A549 (cell line): Measurements from ENCODE around the gene RAPGEF2. TPM values are rescaled to one million over a fixed set of nuclear protein-coding genes. Genes with fewer than 3 reads are reported as not detected.

ENCODE experiments used
- ATAC-seq, 2 experiments: fragments of 200-7000 bp in 1 of 2; fragments of >200 bp in 1 of 2; cut with Nextera tagmentation in 1 of 2; cut with Tn5 transposase in 1 of 2; 3 replicates each; pipeline versions ENCODE4 v1.8.0 to v1.9.1; 2018 to 2020; ENCODE audit warnings: mild to moderate bottlenecking in 1 of 2, moderate library complexity in 1 of 2
- CTCF ChIA-PET: fragments of 300-600 bp; sonication (Branson Sonifier 250); formaldehyde crosslinking; extraction: SDS; loops from one replicate; lab custom pipeline; 2021; ENCODE audit warnings: antibody characterized with exemption, inconsistent platforms; lab: Yijun Ruan, JAX
- POLR2A ChIA-PET: fragments of 350-600 bp; formaldehyde crosslinking; extraction: SDS; loops from one replicate; lab custom pipeline; 2021; ENCODE audit warnings: antibody characterized with exemption, inconsistent platforms; lab: Yijun Ruan, JAX
- DNase-seq, 2 experiments: peaks; one replicate each; pipeline versions ENCODE4 v3.0.0 to v3.0.0-alpha.2; 2011 to 2016; ENCODE audit warnings: low read depth in 1 of 2, low spot score in 1 of 2
- FAIRE-seq: peaks from 2 replicates; lab custom pipeline; 2011; peaks lifted over from hg19 to GRCh38; lab: Jason Lieb, UNC
- H3K27ac ChIP-seq, 2 experiments: fragments of >200 bp; sonication (Bioruptor Twin); formaldehyde crosslinking; 3 replicates each; pipeline ENCODE4 v1.5.1; 2016 to 2017
- H3K4me1 ChIP-seq: fragments of >200 bp; sonication (Bioruptor Twin); formaldehyde crosslinking; 3 replicates; pipeline ENCODE4 v1.6.1; 2016
- H3K4me2 ChIP-seq: fragments of >200 bp; sonication (Bioruptor Twin); formaldehyde crosslinking; 3 replicates; pipeline ENCODE4 v1.6.1; 2016
- H3K4me3 ChIP-seq: fragments of >200 bp; sonication (Bioruptor Twin); formaldehyde crosslinking; 3 replicates; pipeline ENCODE4 v1.5.1; 2016
- H3K9me3 ChIP-seq: fragments of >200 bp; sonication (Bioruptor Twin); formaldehyde crosslinking; 3 replicates; pipeline ENCODE4 v1.6.1; 2016
- BCL3 ChIP-seq: fragments of >200 bp; sonication (Bioruptor Twin); formaldehyde crosslinking; IDR thresholded peaks from 3 replicates; pipeline ENCODE4 v1.6.1; 2016
- BHLHE40 ChIP-seq: IDR thresholded peaks from 2 replicates; pipeline ENCODE4 v1.6.1; 2012; ENCODE audit warnings: low read depth, low read length, inconsistent platforms
- CBX2 ChIP-seq: fragments of 200-600 bp; sonication (generic); IDR thresholded peaks from 2 replicates; pipeline ENCODE4 v1.6.1; 2016; ENCODE audit warnings: low read depth, mild to moderate bottlenecking, borderline replicate concordance
- E2F6 ChIP-seq: IDR thresholded peaks from 2 replicates; pipeline ENCODE4 v1.6.1; 2012; ENCODE audit warnings: low read depth, borderline replicate concordance
- EHF ChIP-seq: fragments of 250-450 bp; sonication (Bioruptor Pico); IDR thresholded peaks from 2 replicates; pipeline ENCODE4 v1.5.0; 2020; ENCODE audit warnings: mild to moderate bottlenecking
- EHMT2 ChIP-seq: fragments of 200-600 bp; sonication (generic); IDR thresholded peaks from 2 replicates; pipeline ENCODE4 v1.6.1; 2016; ENCODE audit warnings: antibody characterized with exemption, low read depth, mild to moderate bottlenecking, moderate library complexity
- FOSL2 ChIP-seq, 2 experiments: fragments of 450-650 bp in 1 of 2; fragments of >200 bp in 1 of 2; sonication (Bioruptor Twin) in 1 of 2; formaldehyde crosslinking; IDR thresholded peaks; 2 replicates each; pipeline versions ENCODE4 v1.5.0 to v1.6.1; 2016 to 2020; ENCODE audit warnings: mild to moderate bottlenecking in 1 of 2, moderate library complexity in 1 of 2
- GATA3 ChIP-seq: IDR thresholded peaks from 2 replicates; pipeline ENCODE4 v1.6.1; 2012; ENCODE audit warnings: borderline replicate concordance
- HDAC2 ChIP-seq: fragments of 200-600 bp; sonication (generic); IDR thresholded peaks from 2 replicates; pipeline ENCODE4 v1.6.1; 2016
- HES2 ChIP-seq: fragments of >200 bp; sonication (Bioruptor Twin); formaldehyde crosslinking; IDR thresholded peaks from 2 replicates; pipeline ENCODE4 v1.6.1; 2016
- JUNB ChIP-seq: fragments of >200 bp; sonication (Bioruptor Twin); formaldehyde crosslinking; IDR thresholded peaks from 2 replicates; pipeline ENCODE4 v1.6.1; 2016
- MAFK ChIP-seq: fragments of 450-650 bp; IDR thresholded peaks from 2 replicates; pipeline ENCODE4 v1.6.1; 2014; ENCODE audit not compliant: partially characterized antibody
- MAX ChIP-seq: IDR thresholded peaks from 2 replicates; pipeline ENCODE4 v1.6.1; 2012
- MYC ChIP-seq: IDR thresholded peaks from 2 replicates; pipeline ENCODE4 v1.6.1; 2012; ENCODE audit warnings: mild to moderate bottlenecking, inconsistent platforms, low read length, improper control_type of control experiment, borderline replicate concordance
- NR3C1 ChIP-seq: fragments of >200 bp; sonication (Bioruptor Twin); formaldehyde crosslinking; IDR thresholded peaks from 3 replicates; pipeline ENCODE4 v1.6.1; 2017
- POLR2A ChIP-seq: IDR thresholded peaks from 2 replicates; pipeline ENCODE4 v1.6.1; 2012; ENCODE audit warnings: mild to moderate bottlenecking, low read length
- RARB ChIP-seq: fragments of 250-450 bp; sonication (Bioruptor Pico); IDR thresholded peaks from 2 replicates; pipeline ENCODE4 v1.8.0; 2021; ENCODE audit warnings: mild to moderate bottlenecking, moderate library complexity
- RCOR1 ChIP-seq: fragments of 150-350 bp; IDR thresholded peaks from 2 replicates; pipeline ENCODE4 v1.6.1; 2014; ENCODE audit warnings: antibody characterized with exemption, low read length, low read depth
- REST ChIP-seq: fragments of 200-600 bp; sonication (generic); IDR thresholded peaks from 2 replicates; pipeline ENCODE4 v1.6.1; 2016; ENCODE audit warnings: antibody characterized with exemption, mild to moderate bottlenecking, moderate library complexity
- RFX5 ChIP-seq: fragments of 450-650 bp; IDR thresholded peaks from 2 replicates; pipeline ENCODE4 v1.7.1; 2014; ENCODE audit warnings: antibody characterized with exemption, mild to moderate bottlenecking, moderate library complexity
- RNF2 ChIP-seq: fragments of 200-600 bp; sonication (generic); IDR thresholded peaks from 2 replicates; pipeline ENCODE4 v1.6.1; 2016; ENCODE audit warnings: low read depth, mild to moderate bottlenecking, antibody characterized with exemption, moderate library complexity, borderline replicate concordance
- SMC3 ChIP-seq: fragments of >200 bp; sonication (Bioruptor Twin); formaldehyde crosslinking; IDR thresholded peaks from 3 replicates; pipeline ENCODE4 v1.6.1; 2018; ENCODE audit warnings: inconsistent platforms
- TFCP2L1 ChIP-seq: fragments of 250-450 bp; sonication (Bioruptor Pico); IDR thresholded peaks from 2 replicates; pipeline ENCODE4 v1.5.0; 2021; ENCODE audit warnings: mild to moderate bottlenecking
- USF2 ChIP-seq: fragments of 450-650 bp; IDR thresholded peaks from 2 replicates; pipeline ENCODE4 v1.6.1; 2014; ENCODE audit warnings: antibody characterized with exemption
- ZFP36 ChIP-seq: fragments of 450-650 bp; IDR thresholded peaks from 2 replicates; pipeline ENCODE4 v1.6.1; 2014; ENCODE audit warnings: borderline replicate concordance; ENCODE audit not compliant: partially characterized antibody
- ZNF302 ChIP-seq: fragments of 250-450 bp; sonication (Bioruptor Pico); IDR thresholded peaks from 2 replicates; pipeline ENCODE4 v1.9.0; 2021; ENCODE audit warnings: inconsistent platforms, mild to moderate bottlenecking, moderate library complexity
- ZSCAN20 ChIP-seq: fragments of 250-450 bp; sonication (Bioruptor Pico); IDR thresholded peaks from 2 replicates; pipeline ENCODE4 v1.8.0; 2022; ENCODE audit warnings: mild to moderate bottlenecking, moderate library complexity
- WGBS: methylation state at CpG from one replicate; pipeline ENCODE4 v1.1.6; 2017; ENCODE audit errors: missing lambda C conversion rate; 5-methylcytosine and 5-hydroxymethylcytosine counted together
- polyA plus RNA-seq, 4 experiments: library from polyadenylated mRNA; depleted of rRNA in 3 of 4; stranded (reverse); fragments of >200 nt; fragmentation: RNase III in 1 of 4; extraction: RNeasy Plus Mini Kit Qiagen cat#74134 plus additional on column Dnase treatment in 1 of 4; gene quantifications; 2 replicates in 3 of 4; 3 replicates in 1 of 4; pipeline ENCODE4 v1.2.3, GENCODE V29; 2011 to 2017

The RAPGEF2 gene
- polyA plus RNA-seq, 2 of the 4 experiments (the other 2 are of a cell fraction), result 10.7 to 31.8 TPM

- Histone ChIP-seq H3K4me2 (no peak overlapping the region), H3K4me3 (no peak overlapping the region), H3K9me3 (no peaks in the 10 kb centered on the region), H3K4me1 (peaks cover 3% of the 10 kb centered on the region; the same call in 1 of the 3 replicates), H3K27ac (no peak overlapping the region)
- POLR2A ChIA-PET, result no interaction called here
- no peak for DNase-seq
- FAIRE-seq, result no peak
- CTCF ChIA-PET, result interaction anchor here (0.9 kb wide), 1 partner anchor 15 kb away, joined by 3 read pairs; no protein-coding TSS in a partner anchor
- no peak for TF ChIP-seq EHMT2
- no peak for TF ChIP-seq NR3C1
- TF ChIP-seq BCL3, result no peak
- TF ChIP-seq REST, result no peak
- TF ChIP-seq TFCP2L1, result no peak
- TF ChIP-seq ZSCAN20 (CRISPR knock-in tag), result no peak
- TF ChIP-seq JUNB, result no peak
- no peak for TF ChIP-seq FOSL2 (IDR thresholded peaks at IDR 0.05)
- TF ChIP-seq FOSL2 (CRISPR knock-in tag; IDR thresholded peaks at IDR 0.05), result no peak
- no peak for TF ChIP-seq POLR2A
- TF ChIP-seq RARB (CRISPR knock-in tag), result no peak
- TF ChIP-seq BHLHE40, result no peak
- TF ChIP-seq RNF2, result no peak
- no peak for TF ChIP-seq USF2
- no peak for TF ChIP-seq MYC
- TF ChIP-seq MAFK, result no peak
- no peak for TF ChIP-seq CBX2
- no peak for TF ChIP-seq RCOR1
- no peak for TF ChIP-seq ZNF302 (CRISPR knock-in tag)
- no peak for TF ChIP-seq SMC3
- TF ChIP-seq GATA3, result no peak
- 98% methylated on average over 4 of the region's 4 CpGs for WGBS
- ATAC-seq, result no peak
These were observed 137.2 kb downstream of the RAPGEF2 start for GRCh38 chr4:159240046-159240445.

- Histone ChIP-seq H3K27ac (no peak overlapping the region), H3K4me3 (no peak overlapping the region), H3K4me2 (no peak overlapping the region), H3K9me3 (no peaks in the 10 kb centered on the region), H3K4me1 (peaks cover 3% of the 10 kb centered on the region; the same call in 1 of the 3 replicates)
- 93% methylated on average over 3 of the region's 3 CpGs for WGBS
- ATAC-seq, result no peak
- POLR2A ChIA-PET, result no interaction called here
- DNase-seq, result no peak
- FAIRE-seq, result no peak
- CTCF ChIA-PET, result interaction anchor here (0.9 kb wide), 1 partner anchor 14 kb away, joined by 3 read pairs; no protein-coding TSS in a partner anchor
- TF ChIP-seq RARB (CRISPR knock-in tag), result no peak
- TF ChIP-seq MAX, result no peak
- TF ChIP-seq EHMT2, result no peak
- no peak for TF ChIP-seq TFCP2L1
- no peak for TF ChIP-seq RFX5
- TF ChIP-seq ZNF302 (CRISPR knock-in tag), result no peak
- TF ChIP-seq REST, result no peak
- TF ChIP-seq E2F6, result no peak
- no peak for TF ChIP-seq HDAC2
- TF ChIP-seq JUNB, result no peak
- no peak for TF ChIP-seq HES2
- TF ChIP-seq EHF, result no peak
- TF ChIP-seq ZFP36, result no peak
These were observed 137.8 kb downstream of the RAPGEF2 start for GRCh38 chr4:159240687-159241086.
